GM23338 (cell line): Measurements from ENCODE around the gene ATG2A. TPM values are rescaled to one million over a fixed set of nuclear protein-coding genes. Genes with fewer than 3 reads are reported as not detected.

ENCODE experiments used
- ATAC-seq: fragments of 200-7000 bp; cut with Tn5 transposase; 3 replicates; pipeline ENCODE4 v1.9.1; 2020
- DNase-seq: peaks from one replicate; pipeline ENCODE4 v3.0.0-alpha.2; 2015; ENCODE audit warnings: low spot score
- H2AFZ ChIP-seq: fragments of 200-600 bp; sonication (generic); 2 replicates; pipeline ENCODE4 v1.8.0; 2016; ENCODE audit warnings: antibody characterized with exemption, mild to moderate bottlenecking, moderate library complexity
- H3F3A ChIP-seq: fragments of 200-600 bp; sonication (generic); replicated peaks from 2 replicates; pipeline ENCODE4 v1.8.0; 2017; ENCODE audit warnings: antibody characterized with exemption, mixed run types, low read depth
- H3K27ac ChIP-seq: fragments of 200-600 bp; sonication (generic); 2 replicates; pipeline ENCODE4 v1.6.1; 2016; ENCODE audit warnings: low read depth
- H3K27me3 ChIP-seq: fragments of 200-600 bp; sonication (generic); 2 replicates; pipeline ENCODE4 v1.8.0; 2016; ENCODE audit warnings: mild to moderate bottlenecking, mixed run types, moderate library complexity; ENCODE audit not compliant: insufficient read depth
- H3K36me3 ChIP-seq: fragments of 200-600 bp; sonication (generic); 2 replicates; pipeline ENCODE4 v1.8.0; 2016; ENCODE audit warnings: mild to moderate bottlenecking; ENCODE audit not compliant: insufficient read depth
- H3K4me1 ChIP-seq: fragments of 200-600 bp; sonication (generic); 2 replicates; pipeline ENCODE4 v1.8.0; 2016; ENCODE audit warnings: mild to moderate bottlenecking, moderate library complexity; ENCODE audit not compliant: insufficient read depth
- H3K4me2 ChIP-seq: fragments of 200-600 bp; sonication (generic); 2 replicates; pipeline ENCODE4 v1.7.1; 2017; ENCODE audit warnings: mixed run types
- H3K4me3 ChIP-seq: fragments of 200-600 bp; sonication (generic); 2 replicates; pipeline ENCODE4 v1.6.1; 2016; ENCODE audit warnings: mixed run types
- H3K79me2 ChIP-seq: fragments of 200-600 bp; sonication (generic); replicated peaks from 2 replicates; pipeline ENCODE4 v1.8.0; 2017; ENCODE audit warnings: mild to moderate bottlenecking; ENCODE audit not compliant: insufficient read depth
- H3K9me2 ChIP-seq: fragments of 200-600 bp; sonication (generic); 2 replicates; pipeline ENCODE4 v1.8.0; 2017; ENCODE audit not compliant: insufficient read depth
- H4K20me1 ChIP-seq: fragments of 200-600 bp; sonication (generic); replicated peaks from 2 replicates; pipeline ENCODE4 v1.8.0; 2017; ENCODE audit warnings: mild to moderate bottlenecking; ENCODE audit not compliant: insufficient read depth
- H3K27ac Mint-ChIP-seq: 2 replicates; pipeline ENCODE4 v1.8.0; 2020; ENCODE audit warnings: inconsistent platforms, mild to moderate bottlenecking, moderate library complexity, mixed read lengths
- H3K27me3 Mint-ChIP-seq: 3 replicates; pipeline ENCODE4 v1.8.0; 2022; ENCODE audit warnings: low read depth, mild to moderate bottlenecking, moderate library complexity, mixed read lengths, inconsistent platforms; ENCODE audit not compliant: insufficient read depth, poor library complexity
- H3K36me3 Mint-ChIP-seq: 3 replicates; pipeline ENCODE4 v1.8.0; 2021; ENCODE audit warnings: low read depth, mild to moderate bottlenecking, inconsistent platforms, moderate library complexity, mixed read lengths
- H3K4me1 Mint-ChIP-seq: 3 replicates; pipeline ENCODE4 v1.8.0; 2020; ENCODE audit warnings: mild to moderate bottlenecking, inconsistent platforms, mixed read lengths
- H3K4me3 Mint-ChIP-seq: 3 replicates; pipeline ENCODE4 v1.8.0; 2021; ENCODE audit warnings: moderate library complexity, mild to moderate bottlenecking, inconsistent platforms, mixed read lengths
- H3K9me3 Mint-ChIP-seq: 3 replicates; pipeline ENCODE4 v1.8.0; 2020; ENCODE audit warnings: moderate library complexity, mild to moderate bottlenecking, inconsistent platforms, mixed read lengths
- EZH2phosphoT487 ChIP-seq: fragments of 200-600 bp; sonication (generic); IDR thresholded peaks from one replicate; pipeline ENCODE4 v1.8.1; 2018; ENCODE audit warnings: antibody characterized with exemption; ENCODE audit not compliant: unreplicated experiment
- POLR2AphosphoS5 ChIP-seq: IDR thresholded peaks from 2 replicates; pipeline ENCODE4 v1.6.1; 2016; ENCODE audit warnings: antibody characterized with exemption, low read depth
- REST ChIP-seq: IDR thresholded peaks from one replicate; pipeline ENCODE4 v1.6.1; 2018; ENCODE audit warnings: antibody characterized with exemption; ENCODE audit not compliant: unreplicated experiment
- ZNF114 ChIP-seq: fragments of 250-450 bp; sonication (Bioruptor Pico); IDR thresholded peaks from 2 replicates; pipeline ENCODE4 v1.5.0; 2020; ENCODE audit warnings: mild to moderate bottlenecking, moderate library complexity
- polyA plus RNA-seq: library from polyadenylated mRNA; unstranded; fragments of >200 nt; fragmentation: Nextera tagmentation; extraction: Ambion mirVana; gene quantifications from 2 replicates; pipeline ENCODE4 v1.2.1, GENCODE V29; 2016
- total RNA-seq: library from RNA; depleted of rRNA; stranded (reverse); fragments of >200 nt; shearing (Covaris generic); gene quantifications from 2 replicates; pipeline ENCODE4 v1.2.3, GENCODE V29; 2014
- TF ChIP-seq, protein P1 (sequence below), 2 experiments: fragments of 200-600 bp in 1 of 2; sonication (generic) in 1 of 2; conservative IDR thresholded peaks; 2 replicates each; pipeline versions ENCODE4 v1.5.1 to v1.6.1; 2016 to 2017; ENCODE audit warnings: antibody characterized with exemption in 2 of 2, low read depth in 2 of 2, mild to moderate bottlenecking in 2 of 2, moderate library complexity in 1 of 2

Gene ATG2A
- total and polyA plus RNA-seq, 2 experiments from 2014 or later = 8.7 to 31.7 TPM

DNA sequence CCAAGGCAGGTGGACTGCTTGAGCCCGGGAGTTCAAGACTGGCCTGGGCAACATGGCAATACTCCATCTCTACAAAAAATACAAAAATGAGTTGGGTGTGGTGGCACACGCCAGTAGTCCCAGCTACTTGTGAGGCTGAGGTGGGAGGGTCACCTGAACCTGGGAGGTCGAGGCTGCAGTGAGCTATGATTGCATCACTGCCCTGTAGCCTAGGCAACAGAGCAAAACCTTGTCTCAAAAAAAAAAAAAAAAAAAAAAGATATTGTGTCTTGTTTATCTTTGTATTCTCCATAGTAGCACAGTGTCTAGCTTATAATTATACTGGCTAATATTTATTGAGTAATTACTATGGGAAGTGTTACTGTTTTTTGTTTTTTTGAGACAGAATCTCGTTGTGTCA is 34.5 kb upstream of the ATG2A start (continued):
- TF ChIP-seq, protein P1, sequence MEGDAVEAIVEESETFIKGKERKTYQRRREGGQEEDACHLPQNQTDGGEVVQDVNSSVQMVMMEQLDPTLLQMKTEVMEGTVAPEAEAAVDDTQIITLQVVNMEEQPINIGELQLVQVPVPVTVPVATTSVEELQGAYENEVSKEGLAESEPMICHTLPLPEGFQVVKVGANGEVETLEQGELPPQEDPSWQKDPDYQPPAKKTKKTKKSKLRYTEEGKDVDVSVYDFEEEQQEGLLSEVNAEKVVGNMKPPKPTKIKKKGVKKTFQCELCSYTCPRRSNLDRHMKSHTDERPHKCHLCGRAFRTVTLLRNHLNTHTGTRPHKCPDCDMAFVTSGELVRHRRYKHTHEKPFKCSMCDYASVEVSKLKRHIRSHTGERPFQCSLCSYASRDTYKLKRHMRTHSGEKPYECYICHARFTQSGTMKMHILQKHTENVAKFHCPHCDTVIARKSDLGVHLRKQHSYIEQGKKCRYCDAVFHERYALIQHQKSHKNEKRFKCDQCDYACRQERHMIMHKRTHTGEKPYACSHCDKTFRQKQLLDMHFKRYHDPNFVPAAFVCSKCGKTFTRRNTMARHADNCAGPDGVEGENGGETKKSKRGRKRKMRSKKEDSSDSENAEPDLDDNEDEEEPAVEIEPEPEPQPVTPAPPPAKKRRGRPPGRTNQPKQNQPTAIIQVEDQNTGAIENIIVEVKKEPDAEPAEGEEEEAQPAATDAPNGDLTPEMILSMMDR (conservative IDR thresholded peaks at IDR 0.05; ENCODE audit: low read depth in 2 of 2) = no peak
- no peak for TF ChIP-seq ZNF114
- TF ChIP-seq POLR2AphosphoS5 = no peak
- TF ChIP-seq EZH2phosphoT487 = no peak
- TF ChIP-seq REST = no peak

DNA sequence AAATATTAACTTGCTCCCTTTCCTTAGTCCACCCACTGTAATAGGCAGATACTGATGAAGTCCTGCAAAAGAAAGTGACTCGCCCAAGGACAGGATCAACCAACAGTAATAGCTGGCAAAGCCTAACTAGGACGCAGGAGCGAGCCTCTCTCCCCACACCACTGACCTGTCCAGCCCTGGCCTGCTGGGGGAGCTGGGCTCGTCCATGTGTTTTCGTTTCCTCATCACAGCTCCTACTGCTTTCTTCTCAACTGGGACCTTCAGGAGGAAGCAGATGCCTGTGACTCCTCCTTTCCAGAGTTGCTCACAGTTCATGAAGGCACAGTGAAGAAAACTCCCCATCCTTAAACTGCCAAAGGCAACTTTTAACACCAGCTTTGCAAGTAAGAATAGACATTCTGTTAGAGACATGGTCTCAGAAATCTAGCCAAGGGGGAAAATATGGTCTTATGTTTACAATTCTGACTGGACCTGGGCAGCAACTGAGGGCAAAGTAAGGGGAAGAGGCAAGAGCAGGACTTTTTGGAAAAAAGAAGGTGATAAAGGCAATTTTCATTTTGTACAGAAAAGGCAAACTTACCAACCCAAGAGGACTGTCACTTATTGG is 30.3 kb upstream of the ATG2A start:
- H3K79me2 ChIP-seq = no peaks in the 10 kb centered on the region
- H3F3A ChIP-seq = no peaks in the 10 kb centered on the region
- no peak overlapping the region for H3K4me3 Mint-ChIP-seq
- no peak overlapping the region for H3K27ac ChIP-seq
- H3K9me3 Mint-ChIP-seq = no peaks in the 10 kb centered on the region
- peaks cover 2% of the 10 kb centered on the region for H3K27me3 Mint-ChIP-seq
- H3K4me2 ChIP-seq = no peak overlapping the region
- H3K36me3 Mint-ChIP-seq = no peaks in the 10 kb centered on the region
- H3K27me3 ChIP-seq = no peaks in the 10 kb centered on the region
- no peak for TF ChIP-seq EZH2phosphoT487
- TF ChIP-seq, protein P1 (conservative IDR thresholded peaks at IDR 0.05; ENCODE audit: low read depth in 2 of 2) = 0 out of 4 replicates have a peak, but pooled peaks of 1 of the 2 experiments have one; percentile 3
- H3K4me3 ChIP-seq = no peak overlapping the region
- H3K4me1 Mint-ChIP-seq = peaks cover 2% of the 10 kb centered on the region; the same call in 1 of the 3 replicates
- DNase-seq (no peak), ATAC-seq (peak; percentile 32; the same call in 1 of the 3 replicates)
- peak overlapping the region; percentile 77 for H2AFZ ChIP-seq
- H3K9me2 ChIP-seq = no peaks in the 10 kb centered on the region
- H3K36me3 ChIP-seq = no peaks in the 10 kb centered on the region
- H3K4me1 ChIP-seq = no peaks in the 10 kb centered on the region
- no peak overlapping the region for H3K27ac Mint-ChIP-seq
- H4K20me1 ChIP-seq = no peaks in the 10 kb centered on the region
